ENCODE results near the gene TTC12.
"Not testable (repeated sequence)": the region's sequence is repeated elsewhere in the genome, so short reads cannot be mapped to it uniquely, and the experiment has no call there.

The TTC12 gene

GRCh38 chr11:113281052-113281725 lies 33.2 kb upstream of the TTC12 start:
- no peak for DNase-seq (ENCODE audit: low read depth, low spot score)

GRCh38 chr11:113282898-113283437 lies 31.4 kb upstream of the TTC12 start:
- no peak for DNase-seq (ENCODE audit: low read depth, low spot score)
- no peak overlapping the region for H3K4me3 ChIP-seq (ENCODE audit: low read length)

More at GRCh38 chr11:113281052-113281725, 33.2 kb upstream of the TTC12 start:
- no peak overlapping the region for H3K4me3 ChIP-seq (ENCODE audit: low read length)

- H3K4me3 ChIP-seq (ENCODE audit: low read length), result no peak overlapping the region
- no peak for DNase-seq (ENCODE audit: low read depth, low spot score)
These were observed 30.5 kb upstream of the TTC12 start for GRCh38 chr11:113283881-113284280.

- H3K4me3 ChIP-seq (ENCODE audit: low read length), result no peak overlapping the region
- no peak for DNase-seq (ENCODE audit: low read depth, low spot score)
These were observed 28.4 kb upstream of the TTC12 start for GRCh38 chr11:113286009-113286408.

DNA sequence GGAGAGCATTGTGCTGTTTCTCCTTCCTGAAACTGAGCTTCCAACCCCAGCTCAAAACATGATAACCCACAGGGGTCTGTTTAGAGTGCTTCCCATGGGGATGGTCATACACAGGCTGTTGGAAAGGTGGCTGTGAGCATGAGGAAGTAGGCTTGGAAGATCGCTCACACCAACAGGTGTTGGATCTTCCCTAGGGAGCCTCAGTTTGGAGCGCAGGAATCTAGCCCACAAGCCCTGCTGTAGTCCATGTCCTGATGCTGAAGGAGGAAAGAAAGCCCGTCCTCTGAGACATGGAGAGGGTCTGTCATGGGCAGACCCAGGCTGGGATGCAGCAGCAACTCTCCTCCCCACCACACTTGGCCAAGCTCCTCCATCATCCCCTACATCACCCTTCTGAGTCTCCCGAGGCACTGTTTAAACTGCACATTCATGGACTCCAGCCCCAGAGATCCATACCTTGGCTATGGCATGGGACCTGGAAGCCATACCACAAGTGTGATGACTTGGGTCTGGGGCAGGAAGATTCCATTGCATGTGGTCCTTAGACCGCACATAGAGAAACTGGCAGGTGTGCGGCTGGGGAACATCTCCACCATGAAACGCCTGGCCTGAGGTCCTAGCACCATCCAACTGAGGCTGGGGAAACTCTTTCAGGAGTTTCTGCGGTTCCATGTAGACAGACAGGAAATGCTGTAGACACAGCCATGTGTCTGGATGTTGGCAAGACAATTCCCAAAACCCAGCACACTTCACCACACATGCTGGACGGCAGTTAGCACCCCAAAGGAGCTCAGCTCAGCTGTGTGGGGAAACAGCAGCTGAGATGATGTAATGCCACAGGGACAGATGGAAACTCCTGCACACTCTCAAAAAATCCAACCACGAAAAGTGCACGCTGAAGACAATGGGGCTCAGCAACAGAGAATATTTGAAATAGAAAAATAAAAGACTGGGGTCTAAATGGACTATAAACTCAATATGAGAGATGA lies 27.6 kb upstream of the TTC12 start:
- H3K4me3 ChIP-seq (ENCODE audit: low read length), result no peak overlapping the region
- no peak for DNase-seq (ENCODE audit: low read depth, low spot score)

GRCh38 chr11:113287801-113288200 lies 26.6 kb upstream of the TTC12 start:
- no peak overlapping the region for H3K4me3 ChIP-seq (ENCODE audit: low read length)
- DNase-seq (ENCODE audit: low read depth, low spot score), result no peak

- DNase-seq (ENCODE audit: low read depth, low spot score), result no peak
- no peak overlapping the region for H3K4me3 ChIP-seq (ENCODE audit: low read length)
These were observed 26.0 kb upstream of the TTC12 start for GRCh38 chr11:113288286-113288863.

GRCh38 chr11:113289431-113290187 lies 24.8 kb upstream of the TTC12 start:
- H3K4me3 ChIP-seq (ENCODE audit: low read length), result no peak overlapping the region

DNA sequence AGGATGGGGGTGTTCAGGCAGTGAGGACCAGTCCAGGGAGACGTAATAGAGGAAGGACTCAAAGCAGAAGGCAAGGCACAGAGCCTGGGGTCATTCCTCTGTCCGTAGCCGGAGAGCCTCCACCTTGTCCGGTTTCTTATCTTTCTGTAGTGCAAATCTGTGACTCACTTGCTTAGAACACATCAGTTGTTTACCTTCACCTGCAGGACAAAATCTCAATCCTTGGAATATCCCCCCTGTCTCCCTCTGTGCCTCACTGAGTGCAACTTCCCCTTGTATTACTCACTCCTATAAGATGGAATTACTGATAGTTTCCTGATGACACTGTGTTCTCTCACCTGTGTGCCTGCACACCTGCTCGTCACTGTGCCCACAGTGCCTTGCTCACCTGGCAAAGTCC lies 20.4 kb upstream of the TTC12 start:
- DNase-seq (ENCODE audit: low read depth, low spot score), result no peak
- no peak overlapping the region for H3K4me3 ChIP-seq (ENCODE audit: low read length)

More at GRCh38 chr11:113289431-113290187, 24.8 kb upstream of the TTC12 start:
- peak; percentile 21 for DNase-seq (ENCODE audit: low read depth, low spot score)

DNA sequence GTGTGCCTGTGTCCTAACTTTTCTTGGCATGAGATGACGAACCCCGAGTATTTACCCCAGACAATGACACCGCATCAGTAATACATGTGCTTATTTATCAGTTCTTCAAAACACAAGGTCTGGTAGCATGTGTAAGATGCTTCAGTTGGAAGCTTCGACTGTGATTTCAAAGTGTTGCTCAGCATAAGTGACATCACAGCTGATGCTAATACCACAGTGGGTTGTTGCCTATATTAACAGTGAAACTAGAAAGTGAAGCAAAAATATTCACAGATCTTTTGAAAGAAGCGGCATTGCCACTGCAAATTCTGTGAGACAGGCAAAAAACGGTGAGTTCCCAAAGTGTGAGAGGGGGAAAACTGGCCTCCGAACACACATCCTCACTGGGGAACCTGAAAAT lies 18.4 kb upstream of the TTC12 start:
- no peak overlapping the region for H3K4me3 ChIP-seq (ENCODE audit: low read length)
- DNase-seq (ENCODE audit: low read depth, low spot score), result no peak

DNA sequence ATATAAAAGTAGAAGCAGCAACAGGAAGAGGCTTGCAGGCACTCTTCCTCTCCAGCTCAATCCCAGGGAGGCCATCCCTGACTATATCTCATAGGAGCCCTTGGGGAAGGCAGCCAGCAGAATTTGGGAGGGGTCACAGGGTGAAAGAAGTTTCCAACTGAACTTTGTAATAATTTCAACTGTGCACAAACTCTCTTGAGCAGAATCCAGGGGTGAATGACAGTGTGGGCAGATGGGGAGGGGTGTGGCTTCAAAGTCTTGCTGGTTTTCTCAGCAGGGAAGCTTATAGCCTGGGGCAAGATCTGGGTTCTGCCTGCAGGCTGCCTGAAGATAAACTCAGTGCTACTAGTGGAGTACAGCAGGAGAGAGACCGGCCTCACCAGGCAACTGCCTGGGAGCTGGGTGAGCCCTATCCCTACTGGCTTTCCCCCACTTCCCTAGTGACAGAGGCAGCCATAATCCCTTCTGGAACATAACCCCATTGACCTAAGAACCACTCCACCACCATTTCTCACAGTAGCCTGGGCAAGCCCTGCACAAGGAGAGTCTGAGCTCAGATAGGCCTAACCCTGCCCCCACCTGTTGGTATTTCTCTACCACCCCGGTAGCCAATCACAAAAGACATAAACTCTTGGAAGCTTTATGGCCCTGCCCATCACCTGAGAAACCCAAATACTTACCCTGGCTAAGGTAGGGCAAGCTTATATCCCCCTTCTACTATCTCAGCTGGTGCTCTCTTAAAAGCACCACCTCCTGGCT lies 17.8 kb upstream of the TTC12 start:
- peak; percentile 9 for DNase-seq (ENCODE audit: low read depth, low spot score)

DNA sequence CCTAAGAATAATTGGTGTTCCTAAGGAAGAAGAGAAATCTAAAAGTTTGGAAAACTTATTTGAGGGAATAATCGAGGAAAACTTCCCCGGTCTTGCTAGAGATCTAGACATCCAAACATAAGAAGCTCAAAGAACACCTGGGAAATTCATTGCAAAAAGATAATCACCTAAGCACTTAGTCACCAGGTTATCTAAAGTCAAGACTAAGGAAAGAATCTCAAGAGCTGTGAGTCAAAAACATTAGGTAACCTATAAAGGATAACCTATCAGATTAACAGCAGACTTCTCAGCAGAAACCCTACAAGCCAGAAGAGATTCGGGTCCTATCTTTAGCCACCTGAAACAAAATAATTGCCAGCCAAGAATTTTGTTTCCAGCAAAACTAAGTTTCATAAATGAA lies 15.9 kb upstream of the TTC12 start:
- H3K4me3 ChIP-seq (ENCODE audit: low read length); DNase-seq (ENCODE audit: low read depth, low spot score): not testable (repeated sequence)

More for the DNA sequence above, 17.8 kb upstream of the TTC12 start:
- no peak overlapping the region for H3K4me3 ChIP-seq (ENCODE audit: low read length)

GRCh38 chr11:113304916-113305315 lies 9.5 kb upstream of the TTC12 start:
- no peak overlapping the region for H3K4me3 ChIP-seq (ENCODE audit: low read length)
- DNase-seq (ENCODE audit: low read depth, low spot score), result no peak

- DNase-seq (ENCODE audit: low read depth, low spot score), result peak; percentile 27
- no peak overlapping the region for H3K4me3 ChIP-seq (ENCODE audit: low read length)
These were observed 8.7 kb upstream of the TTC12 start for GRCh38 chr11:113305440-113306336.

- DNase-seq (ENCODE audit: low read depth, low spot score), result no peak
- H3K4me3 ChIP-seq (ENCODE audit: low read length), result no peak overlapping the region
These were observed 5.8 kb upstream of the TTC12 start for GRCh38 chr11:113308601-113309000.

DNA sequence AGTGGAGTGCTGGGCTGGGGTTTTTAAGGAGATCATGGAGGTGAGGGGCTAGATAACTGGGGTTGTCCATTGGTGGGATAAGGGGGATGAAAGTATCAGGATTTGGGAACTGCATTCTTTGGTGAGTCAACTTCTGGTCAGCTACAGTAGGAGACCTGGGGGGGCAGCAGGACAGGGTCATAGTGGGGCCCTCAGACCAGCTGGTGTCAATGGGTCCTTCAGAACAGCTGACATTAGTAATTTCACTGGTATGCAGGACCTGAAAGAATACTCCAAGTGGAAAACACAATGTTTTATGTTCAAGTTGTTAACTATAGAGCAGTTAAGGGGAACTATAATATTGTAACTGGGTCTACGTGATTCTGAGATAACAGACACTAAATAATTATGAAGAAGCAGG lies 2.8 kb upstream of the TTC12 start:
- H3K4me3 ChIP-seq (ENCODE audit: low read length), result no peak overlapping the region
- no peak for DNase-seq (ENCODE audit: low read depth, low spot score)

DNA sequence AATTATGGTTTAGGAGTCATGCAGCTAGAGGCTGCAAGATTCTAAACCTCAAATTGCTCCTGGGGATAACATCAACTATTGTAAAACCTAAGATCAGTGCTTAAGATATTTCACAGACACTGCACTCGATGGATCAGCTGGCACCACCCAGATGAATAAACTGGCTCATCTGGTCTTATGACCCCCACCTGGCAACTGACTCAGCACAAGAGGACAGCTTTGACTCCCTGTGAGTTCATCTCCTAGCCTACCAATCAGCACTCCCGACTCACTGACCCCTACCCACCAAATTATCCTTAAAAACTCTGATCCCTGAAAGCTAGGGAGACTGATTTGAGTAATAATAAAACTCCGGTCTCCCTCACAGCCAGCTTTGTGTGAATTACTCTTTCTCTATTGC lies 782 bp upstream of the TTC12 start:
- DNase-seq (ENCODE audit: low read depth, low spot score), result no peak
- H3K4me3 ChIP-seq (ENCODE audit: low read length), result no peak overlapping the region

All from Jurkat, Clone E6-1 (cell line).